Measurements from ENCODE around the gene FAM180A.

The FAM180A gene

GRCh38 chr7:135772639-135773222 is 24.1 kb upstream of the FAM180A start:
- no peaks in the 10 kb centered on the region for H3K4me1 ChIP-seq (ENCODE audit: control insufficient read depth, insufficient read depth, low read length, poor library complexity, severe bottlenecking)
- DNase-seq: no peak
- peaks cover 5% of the 10 kb centered on the region for H3K27me3 ChIP-seq (replicated peaks; ENCODE audit: control insufficient read depth, insufficient read depth, low read length, poor library complexity, severe bottlenecking)
- H3K4me3 ChIP-seq (ENCODE audit: insufficient read depth, low read depth, low read length, poor library complexity, severe bottlenecking): no peak overlapping the region
- H3K36me3 ChIP-seq (ENCODE audit: control insufficient read depth, insufficient read depth, low read length): no peaks in the 10 kb centered on the region
- no peak overlapping the region for H3K27ac ChIP-seq (ENCODE audit: insufficient read depth, low read length, poor library complexity, severe bottlenecking)
- H3K9me3 ChIP-seq (ENCODE audit: control insufficient read depth, low read length): no peaks in the 10 kb centered on the region

GRCh38 chr7:135771961-135772638 is 23.5 kb upstream of the FAM180A start:
- Histone ChIP-seq H3K27ac (ENCODE audit: insufficient read depth, low read length, poor library complexity, severe bottlenecking) (no peak overlapping the region), H3K4me1 (ENCODE audit: control insufficient read depth, insufficient read depth, low read length, poor library complexity, severe bottlenecking) (no peaks in the 10 kb centered on the region), H3K27me3 (replicated peaks; ENCODE audit: control insufficient read depth, insufficient read depth, low read length, poor library complexity, severe bottlenecking) (peaks cover 5% of the 10 kb centered on the region), H3K9me3 (ENCODE audit: control insufficient read depth, low read length) (no peaks in the 10 kb centered on the region), H3K4me3 (ENCODE audit: insufficient read depth, low read depth, low read length, poor library complexity, severe bottlenecking) (no peak overlapping the region), H3K36me3 (ENCODE audit: control insufficient read depth, insufficient read depth, low read length) (no peaks in the 10 kb centered on the region)
- DNase-seq: no peak

GRCh38 chr7:135771051-135771450 is 22.4 kb upstream of the FAM180A start:
- Histone ChIP-seq H3K27ac (ENCODE audit: insufficient read depth, low read length, poor library complexity, severe bottlenecking) (no peak overlapping the region), H3K4me3 (ENCODE audit: insufficient read depth, low read depth, low read length, poor library complexity, severe bottlenecking) (no peak overlapping the region), H3K27me3 (replicated peaks; ENCODE audit: control insufficient read depth, insufficient read depth, low read length, poor library complexity, severe bottlenecking) (peaks cover 5% of the 10 kb centered on the region), H3K36me3 (ENCODE audit: control insufficient read depth, insufficient read depth, low read length) (no peaks in the 10 kb centered on the region), H3K4me1 (ENCODE audit: control insufficient read depth, insufficient read depth, low read length, poor library complexity, severe bottlenecking) (no peaks in the 10 kb centered on the region), H3K9me3 (ENCODE audit: control insufficient read depth, low read length) (no peaks in the 10 kb centered on the region)
- no peak for DNase-seq

GRCh38 chr7:135770139-135770710 is 21.6 kb upstream of the FAM180A start:
- H3K9me3 ChIP-seq (ENCODE audit: control insufficient read depth, low read length): no peaks in the 10 kb centered on the region
- DNase-seq: no peak
- H3K36me3 ChIP-seq (ENCODE audit: control insufficient read depth, insufficient read depth, low read length): no peaks in the 10 kb centered on the region
- H3K4me3 ChIP-seq (ENCODE audit: insufficient read depth, low read depth, low read length, poor library complexity, severe bottlenecking): no peak overlapping the region
- peaks cover 5% of the 10 kb centered on the region for H3K27me3 ChIP-seq (replicated peaks; ENCODE audit: control insufficient read depth, insufficient read depth, low read length, poor library complexity, severe bottlenecking)
- no peaks in the 10 kb centered on the region for H3K4me1 ChIP-seq (ENCODE audit: control insufficient read depth, insufficient read depth, low read length, poor library complexity, severe bottlenecking)
- H3K27ac ChIP-seq (ENCODE audit: insufficient read depth, low read length, poor library complexity, severe bottlenecking): no peak overlapping the region

DNA sequence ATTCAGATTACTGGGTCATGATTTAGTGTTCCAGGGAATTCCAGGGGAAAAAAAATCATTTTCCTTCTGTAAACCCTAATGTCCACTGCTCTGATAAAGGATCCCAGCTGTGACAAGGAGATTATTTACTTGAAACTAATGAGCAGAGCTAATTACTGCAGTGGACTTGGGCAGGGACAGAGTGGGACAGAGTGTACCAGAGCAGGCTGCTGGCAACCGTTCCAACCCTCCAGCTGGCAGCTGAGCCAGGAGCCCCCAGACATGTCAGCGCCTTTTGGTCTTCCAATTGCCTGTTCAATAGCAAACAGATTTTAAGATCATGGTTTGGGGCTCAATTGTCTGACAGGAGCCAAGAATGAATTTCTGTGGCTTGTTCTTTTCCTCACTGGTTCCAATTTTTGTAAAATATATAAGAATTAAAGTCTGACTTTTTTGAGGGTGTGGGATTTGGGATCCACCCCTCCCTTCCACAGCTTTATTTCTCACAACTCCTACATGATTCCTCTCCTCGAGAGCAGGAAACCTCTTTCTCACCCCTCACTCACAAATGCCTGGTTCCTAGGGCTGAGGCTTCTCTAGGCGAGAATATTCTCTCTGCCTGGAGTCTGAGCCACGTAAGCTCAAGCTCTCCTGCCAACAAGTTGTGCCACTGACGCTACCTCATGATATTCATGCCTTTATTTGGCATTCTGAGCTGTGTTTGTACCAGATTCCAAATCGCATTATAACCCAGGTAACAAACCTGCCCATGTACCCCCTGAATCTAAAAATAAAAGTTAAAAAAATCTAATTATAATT is 20.6 kb upstream of the FAM180A start:
- Histone ChIP-seq H3K9me3 (ENCODE audit: control insufficient read depth, low read length) (no peaks in the 10 kb centered on the region), H3K36me3 (ENCODE audit: control insufficient read depth, insufficient read depth, low read length) (no peaks in the 10 kb centered on the region), H3K4me1 (ENCODE audit: control insufficient read depth, insufficient read depth, low read length, poor library complexity, severe bottlenecking) (no peaks in the 10 kb centered on the region), H3K27ac (ENCODE audit: insufficient read depth, low read length, poor library complexity, severe bottlenecking) (no peak overlapping the region), H3K27me3 (replicated peaks; ENCODE audit: control insufficient read depth, insufficient read depth, low read length, poor library complexity, severe bottlenecking) (peaks cover 5% of the 10 kb centered on the region), H3K4me3 (ENCODE audit: insufficient read depth, low read depth, low read length, poor library complexity, severe bottlenecking) (no peak overlapping the region)
- no peak for DNase-seq

DNA sequence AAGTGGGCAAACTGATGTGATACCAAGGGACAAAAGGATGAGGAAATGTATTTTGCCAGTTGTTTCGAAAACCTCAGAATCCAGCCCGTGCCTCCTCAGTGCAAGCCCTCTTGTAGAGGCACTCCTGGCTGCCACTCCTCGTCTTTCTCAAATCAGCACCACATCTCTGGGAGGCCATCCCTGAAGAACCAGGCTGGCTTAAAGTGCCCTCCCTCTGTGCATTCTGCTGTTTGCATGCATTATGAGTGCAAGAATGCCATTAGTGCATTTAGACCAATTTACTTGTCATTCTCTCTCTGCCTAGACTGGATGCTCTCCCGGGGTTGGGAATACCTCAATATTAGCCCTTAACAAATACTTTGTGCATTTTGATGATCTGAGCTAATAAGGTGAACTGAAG is 19.9 kb upstream of the FAM180A start:
- no peak for DNase-seq

DNA sequence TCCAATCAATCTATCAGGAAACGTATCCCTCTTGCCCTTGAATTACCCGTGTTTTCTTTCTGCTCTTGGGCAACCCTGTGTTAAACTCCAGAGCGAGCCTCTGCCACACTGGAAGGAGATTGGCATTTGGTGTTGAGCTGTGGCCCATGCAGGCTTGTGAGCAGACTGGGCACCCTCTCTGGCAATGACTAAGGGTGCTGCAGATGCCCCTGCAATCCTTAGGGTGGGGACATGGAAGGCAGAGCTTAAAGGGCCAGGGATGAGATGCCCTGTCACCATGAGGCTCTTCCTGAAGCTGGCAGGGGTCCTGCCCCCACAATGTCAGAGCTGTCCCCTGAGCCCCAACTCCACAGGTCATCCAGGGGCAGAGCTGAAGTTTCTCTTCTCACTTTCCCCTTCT is 19.5 kb upstream of the FAM180A start:
- H3K4me1 ChIP-seq (ENCODE audit: control insufficient read depth, insufficient read depth, low read length, poor library complexity, severe bottlenecking): no peaks in the 10 kb centered on the region
- no peaks in the 10 kb centered on the region for H3K9me3 ChIP-seq (ENCODE audit: control insufficient read depth, low read length)
- no peaks in the 10 kb centered on the region for H3K36me3 ChIP-seq (ENCODE audit: control insufficient read depth, insufficient read depth, low read length)
- DNase-seq: no peak
- peaks cover 5% of the 10 kb centered on the region for H3K27me3 ChIP-seq (replicated peaks; ENCODE audit: control insufficient read depth, insufficient read depth, low read length, poor library complexity, severe bottlenecking)
- H3K27ac ChIP-seq (ENCODE audit: insufficient read depth, low read length, poor library complexity, severe bottlenecking): no peak overlapping the region
- no peak overlapping the region for H3K4me3 ChIP-seq (ENCODE audit: insufficient read depth, low read depth, low read length, poor library complexity, severe bottlenecking)

More for the DNA sequence above, 19.9 kb upstream of the FAM180A start:
- Histone ChIP-seq H3K4me3 (ENCODE audit: insufficient read depth, low read depth, low read length, poor library complexity, severe bottlenecking) (no peak overlapping the region), H3K9me3 (ENCODE audit: control insufficient read depth, low read length) (no peaks in the 10 kb centered on the region), H3K36me3 (ENCODE audit: control insufficient read depth, insufficient read depth, low read length) (no peaks in the 10 kb centered on the region), H3K27ac (ENCODE audit: insufficient read depth, low read length, poor library complexity, severe bottlenecking) (no peak overlapping the region), H3K27me3 (replicated peaks; ENCODE audit: control insufficient read depth, insufficient read depth, low read length, poor library complexity, severe bottlenecking) (peaks cover 5% of the 10 kb centered on the region), H3K4me1 (ENCODE audit: control insufficient read depth, insufficient read depth, low read length, poor library complexity, severe bottlenecking) (no peaks in the 10 kb centered on the region)

GRCh38 chr7:135763261-135763660 is 14.6 kb upstream of the FAM180A start:
- no peaks in the 10 kb centered on the region for H3K27me3 ChIP-seq (replicated peaks; ENCODE audit: control insufficient read depth, insufficient read depth, low read length, poor library complexity, severe bottlenecking)
- H3K4me1 ChIP-seq (ENCODE audit: control insufficient read depth, insufficient read depth, low read length, poor library complexity, severe bottlenecking): no peaks in the 10 kb centered on the region
- no peak overlapping the region for H3K4me3 ChIP-seq (ENCODE audit: insufficient read depth, low read depth, low read length, poor library complexity, severe bottlenecking)
- no peak for DNase-seq
- H3K27ac ChIP-seq (ENCODE audit: insufficient read depth, low read length, poor library complexity, severe bottlenecking): no peak overlapping the region
- no peaks in the 10 kb centered on the region for H3K9me3 ChIP-seq (ENCODE audit: control insufficient read depth, low read length)
- H3K36me3 ChIP-seq (ENCODE audit: control insufficient read depth, insufficient read depth, low read length): no peaks in the 10 kb centered on the region

GRCh38 chr7:135761751-135762488 is 13.3 kb upstream of the FAM180A start:
- Histone ChIP-seq H3K4me3 (ENCODE audit: insufficient read depth, low read depth, low read length, poor library complexity, severe bottlenecking) (no peak overlapping the region), H3K27me3 (replicated peaks; ENCODE audit: control insufficient read depth, insufficient read depth, low read length, poor library complexity, severe bottlenecking) (no peaks in the 10 kb centered on the region), H3K27ac (ENCODE audit: insufficient read depth, low read length, poor library complexity, severe bottlenecking) (no peak overlapping the region), H3K36me3 (ENCODE audit: control insufficient read depth, insufficient read depth, low read length) (no peaks in the 10 kb centered on the region), H3K9me3 (ENCODE audit: control insufficient read depth, low read length) (no peaks in the 10 kb centered on the region), H3K4me1 (ENCODE audit: control insufficient read depth, insufficient read depth, low read length, poor library complexity, severe bottlenecking) (no peaks in the 10 kb centered on the region)
- DNase-seq: no peak
